Coronary artery (tissue), 2 donors: ENCODE results near the gene TBL1X.

Experiments
- DNase-seq: peaks from one replicate; pipeline ENCODE4 v3.0.0-alpha.2; 2017; ENCODE audit warnings: low spot score
- H3K27ac ChIP-seq, 2 donors: fragments of 200-600 bp; sonication (generic); one replicate each; pipeline ENCODE4 v1.5.1; 2016 to 2019
- H3K4me3 ChIP-seq: fragments of 200-600 bp; sonication (generic); 2 replicates; pipeline ENCODE4 v1.5.1; 2016; ENCODE audit warnings: mild to moderate bottlenecking, moderate library complexity
- CTCF ChIP-seq: fragments of 200-600 bp; sonication (generic); IDR thresholded peaks from one replicate; pipeline ENCODE4 v1.5.1; 2019; ENCODE audit warnings: antibody characterized with exemption

The TBL1X gene

GRCh38 chrX:9634551-9634950 lies 169.7 kb downstream of the TBL1X start:
- TF ChIP-seq CTCF = no peak
- no peak for DNase-seq

GRCh38 chrX:9635368-9635767 lies 170.5 kb downstream of the TBL1X start:
- Histone ChIP-seq H3K4me3 (no peak overlapping the region), H3K27ac (peak overlapping the region; percentile 1 to 47)
- DNase-seq = no peak
- TF ChIP-seq CTCF = no peak

More at GRCh38 chrX:9634551-9634950, 169.7 kb downstream of the TBL1X start:
- Histone ChIP-seq H3K27ac (no peak overlapping the region), H3K4me3 (no peak overlapping the region)

GRCh38 chrX:9635803-9636202 lies 170.9 kb downstream of the TBL1X start:
- peak overlapping the region; percentile 1 to 47 for H3K27ac ChIP-seq
- no peak for DNase-seq
- H3K4me3 ChIP-seq = no peak overlapping the region
- no peak for TF ChIP-seq CTCF

DNA sequence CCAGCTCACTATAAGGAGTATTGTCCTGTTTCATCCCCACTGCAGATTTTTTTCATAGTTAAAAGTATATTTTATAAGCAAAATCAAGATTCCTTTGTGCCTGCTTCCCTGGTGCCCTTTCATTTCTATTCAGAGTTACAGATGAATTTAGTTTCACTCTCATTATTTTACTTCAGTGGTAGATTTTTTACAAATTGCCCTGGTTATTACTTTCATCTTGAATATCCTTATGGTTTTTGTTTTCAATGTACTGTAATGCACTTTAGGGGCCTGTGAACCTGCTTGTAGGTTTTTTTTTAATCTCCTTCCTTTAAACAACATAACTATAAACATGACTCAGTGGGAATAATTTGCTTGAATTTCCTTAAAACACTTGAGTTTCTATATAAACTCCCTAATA lies 174.0 kb downstream of the TBL1X start:
- no peak for TF ChIP-seq CTCF
- H3K27ac ChIP-seq = no peak overlapping the region
- DNase-seq = no peak
- no peak overlapping the region for H3K4me3 ChIP-seq

- DNase-seq = no peak
- no peak overlapping the region for H3K4me3 ChIP-seq
- no peak for TF ChIP-seq CTCF
- H3K27ac ChIP-seq = no peak overlapping the region
These were observed 177.6 kb downstream of the TBL1X start for GRCh38 chrX:9642270-9642995.

GRCh38 chrX:9643807-9644206 lies 178.9 kb downstream of the TBL1X start:
- H3K4me3 ChIP-seq = no peak overlapping the region
- H3K27ac ChIP-seq = no peak overlapping the region
- no peak for TF ChIP-seq CTCF
- no peak for DNase-seq

DNA sequence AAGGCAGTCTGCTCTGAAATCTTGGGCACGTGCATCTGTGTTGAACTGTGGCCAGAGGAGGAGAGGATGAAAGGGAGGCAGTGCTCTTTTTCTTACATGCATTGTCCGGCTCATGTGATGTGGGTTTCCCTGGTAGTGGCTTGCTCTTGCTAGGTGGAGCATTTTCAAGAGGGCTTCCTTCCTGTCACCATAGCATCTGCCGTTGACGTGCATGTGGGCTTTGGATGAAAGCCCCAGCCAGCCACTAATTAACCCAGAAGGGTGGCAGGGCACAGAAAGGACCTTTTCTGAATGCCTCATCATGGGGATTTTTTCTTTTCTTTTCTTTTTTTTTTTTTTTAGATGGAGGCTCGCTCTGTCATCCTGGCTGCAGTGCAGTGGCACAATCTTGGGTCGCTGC lies 179.5 kb downstream of the TBL1X start:
- H3K27ac ChIP-seq = no peak overlapping the region
- DNase-seq = no peak
- TF ChIP-seq CTCF = no peak
- H3K4me3 ChIP-seq = no peak overlapping the region
